ENCODE data around the gene CUBN. TPM values are rescaled to one million over a fixed set of nuclear protein-coding genes. Genes with fewer than 3 reads are reported as not detected.
A peak's percentile ranks its signal among the peaks of the same experiment; 100 is the strongest.

CUBN gene
- total RNA-seq, 3 donors from 2014 or later (not counting 1 experiment from before 2014, with no cell fraction given) = 4.7 to 5.6 (median 5.1) TPM

GRCh38 chr10:16905320-16905719 lies 224.3 kb downstream of the CUBN start:
- no peak for DNase-seq
- 93% methylated on average over 7 of the region's 8 CpGs for WGBS (ENCODE audit: insufficient coverage)
- no peaks in the 10 kb centered on the region for H3K36me3 ChIP-seq (ENCODE audit: control insufficient read depth, insufficient read depth, low read length)
- no peaks in the 10 kb centered on the region for H3K27me3 Mint-ChIP-seq (ENCODE audit: low read depth in 2 of 2)
- H3K9me3 Mint-ChIP-seq = no peaks in the 10 kb centered on the region
- no peak overlapping the region for H3K27ac Mint-ChIP-seq
- H3K9me3 ChIP-seq (ENCODE audit: control insufficient read depth, insufficient read depth, low read length) = no peaks in the 10 kb centered on the region
- H3K4me3 ChIP-seq (ENCODE audit: low read length) = no peak overlapping the region
- intact Hi-C loops (cut with micrococcal nuclease) = no loop called here
- H3K4me3 Mint-ChIP-seq = no peak overlapping the region
- TF ChIP-seq CTCF (IDR thresholded peaks at IDR 0.05) = no peak
- H3K4me1 ChIP-seq (ENCODE audit: control insufficient read depth, insufficient read depth, low read length) = no peaks in the 10 kb centered on the region
- no peaks in the 10 kb centered on the region for H3K36me3 Mint-ChIP-seq
- no peaks in the 10 kb centered on the region for H3K27me3 ChIP-seq (ENCODE audit: control insufficient read depth, insufficient read depth, low read length)
- no peak overlapping the region for H3K27ac ChIP-seq (ENCODE audit: low read length)
- no peak for ATAC-seq
- H3K4me1 Mint-ChIP-seq = peaks cover 6 to 7% of the 10 kb centered on the region in 2 donors

- Mint-ChIP-seq H3K27me3 (ENCODE audit: low read depth in 2 of 2) (no peaks in the 10 kb centered on the region), H3K4me3 (no peak overlapping the region), H3K27ac (no peak overlapping the region), H3K4me1 (peaks cover 6 to 7% of the 10 kb centered on the region in 2 donors), H3K9me3 (no peaks in the 10 kb centered on the region), H3K36me3 (no peaks in the 10 kb centered on the region)
- no peaks in the 10 kb centered on the region for H3K9me3 ChIP-seq (ENCODE audit: control insufficient read depth, insufficient read depth, low read length)
- no peaks in the 10 kb centered on the region for H3K4me1 ChIP-seq (ENCODE audit: control insufficient read depth, insufficient read depth, low read length)
- no peaks in the 10 kb centered on the region for H3K27me3 ChIP-seq (ENCODE audit: control insufficient read depth, insufficient read depth, low read length)
- H3K27ac ChIP-seq (ENCODE audit: low read length) = no peak overlapping the region
- intact Hi-C loops (cut with micrococcal nuclease) = no loop called here
- DNase-seq = no peak
- 37% methylated on average over 3 of the region's 4 CpGs for WGBS (ENCODE audit: insufficient coverage)
- no peak for ATAC-seq
- no peak for TF ChIP-seq CTCF (IDR thresholded peaks at IDR 0.05)
- no peak overlapping the region for H3K4me3 ChIP-seq (ENCODE audit: low read length)
- H3K36me3 ChIP-seq (ENCODE audit: control insufficient read depth, insufficient read depth, low read length) = no peaks in the 10 kb centered on the region
These were observed 225.0 kb downstream of the CUBN start for GRCh38 chr10:16904639-16905061.

GRCh38 chr10:16904049-16904448 lies 225.6 kb downstream of the CUBN start:
- H3K9me3 ChIP-seq (ENCODE audit: control insufficient read depth, insufficient read depth, low read length) = no peaks in the 10 kb centered on the region
- H3K27ac ChIP-seq (ENCODE audit: low read length) = no peak overlapping the region
- intact Hi-C loops (cut with micrococcal nuclease) = no loop called here
- Mint-ChIP-seq H3K9me3 (no peaks in the 10 kb centered on the region), H3K4me1 (peaks cover 6 to 7% of the 10 kb centered on the region in 2 donors), H3K4me3 (no peak overlapping the region), H3K36me3 (no peaks in the 10 kb centered on the region), H3K27me3 (ENCODE audit: low read depth in 2 of 2) (no peaks in the 10 kb centered on the region), H3K27ac (no peak overlapping the region)
- ATAC-seq (no peak), DNase-seq (no peak)
- H3K27me3 ChIP-seq (ENCODE audit: control insufficient read depth, insufficient read depth, low read length) = no peaks in the 10 kb centered on the region
- H3K4me3 ChIP-seq (ENCODE audit: low read length) = no peak overlapping the region
- TF ChIP-seq CTCF (IDR thresholded peaks at IDR 0.05) = no peak
- H3K36me3 ChIP-seq (ENCODE audit: control insufficient read depth, insufficient read depth, low read length) = no peaks in the 10 kb centered on the region
- no peaks in the 10 kb centered on the region for H3K4me1 ChIP-seq (ENCODE audit: control insufficient read depth, insufficient read depth, low read length)

DNA sequence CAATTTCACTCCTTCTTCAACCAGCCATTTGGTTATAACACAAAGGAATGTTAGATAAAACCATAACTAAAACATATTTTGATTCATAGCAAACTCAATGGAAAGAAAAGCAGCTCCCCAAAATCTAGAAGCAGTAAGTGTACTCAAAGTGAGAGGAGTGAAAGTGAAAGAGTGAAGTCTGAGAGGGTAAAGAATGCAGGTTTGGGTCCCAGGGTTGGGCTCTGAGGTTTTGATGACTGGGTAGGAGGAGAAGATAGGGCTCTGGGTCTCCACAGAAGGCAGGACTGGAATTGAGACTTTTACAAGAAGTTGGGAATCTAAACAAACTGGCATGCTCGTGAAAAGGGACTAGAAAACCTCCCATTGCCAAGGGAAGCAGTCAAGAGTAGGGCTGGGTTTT lies 227.0 kb downstream of the CUBN start:
- H3K27me3 Mint-ChIP-seq (ENCODE audit: low read depth in 2 of 2) = no peaks in the 10 kb centered on the region
- Histone ChIP-seq H3K4me1 (ENCODE audit: control insufficient read depth, insufficient read depth, low read length) (no peaks in the 10 kb centered on the region), H3K4me3 (ENCODE audit: low read length) (no peak overlapping the region), H3K36me3 (ENCODE audit: control insufficient read depth, insufficient read depth, low read length) (no peaks in the 10 kb centered on the region), H3K27ac (ENCODE audit: low read length) (no peak overlapping the region), H3K27me3 (ENCODE audit: control insufficient read depth, insufficient read depth, low read length) (no peaks in the 10 kb centered on the region), H3K9me3 (ENCODE audit: control insufficient read depth, insufficient read depth, low read length) (no peaks in the 10 kb centered on the region)
- intact Hi-C loops (cut with micrococcal nuclease) = no loop called here
- no peaks in the 10 kb centered on the region for H3K36me3 Mint-ChIP-seq
- H3K4me3 Mint-ChIP-seq = no peak overlapping the region
- 88% methylated on average over 1 of the region's 1 CpG for WGBS (ENCODE audit: insufficient coverage)
- TF ChIP-seq CTCF (IDR thresholded peaks at IDR 0.05) = no peak
- DNase-seq (no peak), ATAC-seq (no peak)
- peak overlapping the region in 1 of 2 donors; percentile 7 for H3K27ac Mint-ChIP-seq
- peaks cover 6 to 7% of the 10 kb centered on the region in 2 donors for H3K4me1 Mint-ChIP-seq
- no peaks in the 10 kb centered on the region for H3K9me3 Mint-ChIP-seq

Data from natural killer cell (primary cell).